Stimulated activated CD4-positive, alpha-beta T cell treated with anti-CD3 and anti-CD28 coated beads, TNF-alpha, amount 100 ng/mL, for 24 hours (primary cell): ENCODE measurements around the gene UBAP2L.
A peak's percentile ranks its signal among the peaks of the same experiment; 100 is the strongest.

Source experiments
- DNase-seq, 3 experiments: peaks; one replicate each; pipeline ENCODE4 v3.0.0-alpha.2; 2020; ENCODE audit warnings: low read depth in 3 of 3

The UBAP2L gene

DNA sequence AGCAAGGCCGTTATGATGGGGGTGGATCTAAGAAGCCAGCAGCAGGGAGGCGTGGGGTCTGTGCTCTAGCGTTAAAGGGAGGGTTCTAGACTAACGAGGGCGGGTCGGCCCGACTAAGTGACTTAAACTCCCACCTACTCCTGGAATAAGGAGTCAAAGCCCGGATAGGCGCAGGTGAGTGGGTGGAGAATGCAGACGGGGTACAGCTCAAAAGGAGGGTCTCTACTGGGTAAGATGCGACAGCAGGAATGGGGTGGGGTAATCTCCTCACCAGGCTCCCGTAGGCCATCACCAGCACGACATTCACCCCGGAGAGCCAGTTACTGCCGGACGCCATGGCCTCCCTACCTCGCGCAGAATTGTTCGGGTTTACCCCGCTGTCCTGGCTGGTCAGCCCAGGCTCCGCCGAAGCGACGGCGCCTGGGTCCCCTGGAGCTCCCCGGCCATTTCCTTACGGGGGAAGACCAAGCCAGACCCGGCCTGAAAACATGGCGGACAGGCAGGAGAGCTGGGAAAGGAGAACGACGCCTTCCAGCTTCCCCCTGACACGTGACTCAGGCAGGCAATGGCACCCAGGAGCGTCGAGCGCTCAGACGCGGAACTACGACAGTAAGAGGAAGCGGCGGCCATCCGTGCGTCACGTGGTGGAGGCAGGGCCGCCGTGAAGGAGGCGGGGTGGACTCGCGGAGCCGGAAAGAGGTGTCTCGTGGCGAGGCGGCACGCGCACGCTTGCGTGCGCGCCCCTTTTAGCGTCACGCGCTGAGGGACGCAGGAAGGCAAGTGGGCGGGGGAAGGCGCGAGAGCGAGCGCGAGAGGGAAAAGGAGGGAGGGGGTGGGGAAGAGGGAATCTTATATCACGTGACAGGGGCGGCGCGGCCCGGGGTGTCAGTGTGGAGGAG is at the start of gene UBAP2L:
Gene UBAP2L (plus strand): TSS at position 885 of the 899 bp plus-strand sequence. CDS start 4,169 bp downstream, outside the sequence.
- peak; percentile 97 to 99 (median 98) for DNase-seq

DNA sequence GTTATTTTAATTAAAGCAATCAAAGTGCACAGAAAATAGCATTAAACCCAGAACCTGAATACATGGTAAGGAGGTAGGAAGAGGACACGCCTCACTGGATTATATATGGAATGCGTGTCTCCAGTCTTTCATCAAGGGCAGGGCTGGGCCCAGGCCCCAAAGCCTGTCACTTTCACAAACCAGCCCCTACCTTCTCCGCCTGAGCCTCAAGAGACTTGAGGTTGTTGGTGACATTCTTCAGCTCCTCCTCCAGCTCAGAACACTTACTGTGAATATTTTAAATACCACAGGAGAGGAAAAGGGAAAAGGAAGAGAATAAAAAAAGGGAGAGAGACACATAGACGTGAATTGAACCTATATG is 49.6 kb upstream of the UBAP2L start:
- DNase-seq = no peak

DNA sequence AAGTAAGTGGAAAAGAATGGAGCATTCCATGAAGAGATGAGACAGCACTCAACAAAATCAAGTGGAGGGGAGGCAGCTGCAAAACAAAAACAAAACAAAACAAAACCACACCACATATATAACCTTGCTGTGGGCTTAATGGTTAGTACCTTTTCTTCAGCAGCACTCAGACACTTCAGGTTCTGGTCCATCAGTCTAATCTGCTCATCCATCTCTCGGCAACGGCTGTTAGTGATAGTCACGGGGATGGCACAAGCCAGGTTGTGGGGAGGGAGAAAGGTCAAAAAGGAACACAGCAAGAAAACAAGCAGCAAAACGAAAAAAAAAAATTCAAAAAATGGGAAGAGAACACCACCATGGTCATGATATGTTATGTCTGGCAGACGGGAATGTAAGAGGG is 48.9 kb upstream of the UBAP2L start:
- DNase-seq = no peak

- no peak for DNase-seq
Measured at GRCh38 chr1:154174654-154175053, 46.1 kb upstream of the UBAP2L start.

- DNase-seq = no peak
Measured at GRCh38 chr1:154176337-154176736, 44.4 kb upstream of the UBAP2L start.

DNA sequence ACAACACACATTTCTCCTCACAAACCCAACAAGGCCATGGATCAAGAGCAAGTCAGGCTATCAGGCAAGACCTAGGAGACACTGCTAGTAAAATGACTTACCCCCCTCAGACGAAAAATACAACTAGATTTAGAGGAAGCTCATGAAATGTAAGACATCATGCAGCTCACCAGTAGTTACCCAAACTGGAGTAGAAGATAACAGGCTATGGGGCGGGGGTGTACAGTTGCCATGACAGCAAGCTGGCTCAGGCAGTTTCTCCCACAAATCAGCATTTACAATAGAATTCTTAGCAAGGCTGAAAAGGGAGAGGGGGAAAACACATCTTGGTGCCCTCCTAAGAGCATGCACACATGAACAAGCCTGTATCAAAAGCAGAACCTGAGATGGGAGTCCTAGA is 42.7 kb upstream of the UBAP2L start:
- no peak for DNase-seq

DNA sequence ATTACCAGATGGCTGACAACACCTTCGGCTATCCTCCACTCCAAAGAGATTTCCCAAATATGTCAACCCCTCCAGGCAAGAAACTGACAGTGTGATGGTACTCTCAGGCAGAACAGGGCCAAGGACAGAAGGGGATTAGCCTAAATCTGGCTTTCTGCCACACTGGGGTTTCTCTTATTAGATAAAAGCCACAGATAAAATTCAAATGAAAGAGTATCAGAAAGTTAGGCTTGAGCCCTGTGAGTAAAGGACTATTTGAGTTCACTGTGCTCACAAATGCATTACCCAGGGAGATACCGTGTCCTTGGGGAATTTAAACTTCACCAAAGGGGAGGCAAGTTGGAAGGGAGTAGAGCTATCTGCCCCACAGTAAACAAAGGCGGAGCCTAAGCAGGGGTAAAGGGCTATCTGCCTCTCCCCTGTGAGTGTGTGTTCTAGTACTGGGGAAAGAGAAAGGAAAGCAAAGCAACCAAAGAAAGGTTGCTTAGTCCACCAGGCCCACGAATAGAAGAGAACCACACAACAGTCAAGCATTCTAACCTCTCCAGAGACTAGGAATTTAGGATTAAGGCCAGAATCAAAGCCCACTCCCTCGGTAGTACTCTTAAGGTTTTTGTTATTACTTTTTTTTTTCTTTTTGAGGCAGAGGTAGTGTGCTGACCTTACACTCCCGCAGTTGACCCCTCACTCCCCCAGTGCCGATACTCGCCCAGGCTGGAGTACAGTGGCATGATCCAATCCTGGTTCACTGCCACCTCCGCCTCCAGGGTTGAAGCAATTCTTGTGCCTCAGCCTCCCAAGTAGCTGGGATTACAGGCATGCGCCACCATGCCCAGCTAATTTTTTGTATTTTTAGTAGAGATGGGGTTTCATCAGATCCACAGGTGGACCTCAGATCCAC is 41.6 kb upstream of the UBAP2L start:
- no peak for DNase-seq

- DNase-seq = no peak
Measured at GRCh38 chr1:154179946-154180687, 40.6 kb upstream of the UBAP2L start.

DNA sequence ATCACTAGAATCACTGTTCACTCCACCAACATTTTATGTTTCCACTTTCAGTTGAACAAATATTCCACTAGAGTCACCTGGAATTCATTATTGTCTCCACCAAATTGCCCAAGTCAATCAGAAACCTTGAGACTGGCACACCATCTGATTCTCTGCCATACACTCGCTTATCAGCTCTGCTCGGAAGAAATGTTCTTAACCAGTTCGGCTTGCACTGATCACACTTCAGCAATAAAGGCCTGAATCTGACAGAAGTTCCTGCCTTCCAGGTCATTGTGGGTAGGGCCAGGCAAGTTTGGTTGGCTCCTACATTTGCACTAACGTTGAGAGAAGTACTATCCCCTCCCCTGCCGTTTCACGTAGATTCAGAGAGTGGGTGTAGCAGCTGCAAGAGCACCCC is 38.8 kb upstream of the UBAP2L start:
- no peak for DNase-seq

DNA sequence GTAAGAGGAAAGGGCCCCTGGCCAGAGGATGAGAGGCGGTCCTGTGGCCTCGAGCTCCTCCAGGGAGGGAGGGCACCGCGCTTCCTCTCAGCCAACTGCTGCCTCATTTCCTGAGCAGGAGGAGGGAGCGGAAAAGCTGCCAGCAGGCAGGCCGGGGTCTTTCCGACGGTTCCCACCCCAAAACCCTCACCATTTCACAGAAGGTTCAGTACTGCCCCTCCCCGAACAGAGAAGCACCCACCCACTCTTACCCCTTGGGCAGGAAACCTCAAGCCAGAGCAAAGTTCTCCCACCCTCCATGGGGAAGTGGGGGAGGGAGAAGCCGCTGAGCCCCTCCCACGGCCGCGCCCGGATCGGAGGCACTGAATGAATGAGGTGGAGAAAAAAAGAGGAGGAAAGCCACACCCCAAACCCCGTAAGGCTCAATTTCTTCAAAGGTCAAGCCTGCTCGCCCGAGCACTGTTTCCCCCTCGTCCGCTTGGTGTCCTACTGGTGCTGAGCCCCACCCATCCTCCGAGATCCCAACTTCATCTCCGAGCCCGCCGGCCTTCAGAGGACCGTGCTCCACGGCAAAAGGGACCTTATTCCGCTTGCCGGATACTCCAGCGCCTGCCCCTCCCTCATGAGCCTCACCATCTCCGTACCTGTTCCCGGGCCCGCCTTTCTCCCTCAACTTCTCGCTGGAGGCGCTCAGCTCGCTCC is 38.3 kb upstream of the UBAP2L start:
- DNase-seq = peak; percentile 60 to 85 (median 65)

DNA sequence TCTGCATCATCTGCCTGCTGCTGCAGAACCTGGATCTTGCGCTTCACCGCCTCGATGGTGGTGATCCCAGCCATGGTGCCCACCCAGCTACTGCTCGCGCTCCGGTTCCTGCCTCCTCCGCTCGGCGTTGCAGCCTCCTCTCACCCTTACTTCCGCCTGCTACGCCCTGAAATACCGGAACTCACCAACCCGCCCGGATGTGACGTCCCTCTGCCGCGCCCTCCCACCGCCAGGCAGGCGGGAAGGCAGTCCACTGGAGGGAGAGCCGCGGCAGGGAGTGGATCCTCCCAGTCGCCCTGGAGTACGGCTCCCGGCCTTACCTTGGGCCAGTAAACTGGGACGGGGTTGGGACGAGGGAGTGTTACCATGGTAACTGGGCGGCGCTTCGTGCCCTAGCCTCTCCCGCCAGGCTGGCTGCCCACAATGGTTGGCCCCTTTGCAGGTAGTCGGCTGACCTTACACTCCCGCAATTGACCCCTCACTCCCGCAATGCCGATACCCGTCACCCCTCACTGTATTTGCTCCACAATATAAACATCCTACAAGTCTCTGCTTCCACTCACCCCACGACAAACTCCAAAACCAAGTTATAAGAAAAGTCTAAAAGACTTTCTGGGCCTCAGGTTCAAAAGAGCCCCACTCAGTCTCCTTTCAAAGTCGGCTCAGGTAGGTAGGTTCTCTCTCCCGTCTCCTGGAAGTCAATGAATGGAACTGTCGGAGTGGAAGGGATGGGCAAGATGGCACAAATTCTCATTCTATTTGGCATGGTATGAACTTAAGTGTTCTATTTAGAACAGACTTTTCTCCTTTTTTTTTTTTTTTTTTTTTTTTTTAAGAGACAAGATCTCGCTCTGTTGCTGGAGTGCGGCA is 37.5 kb upstream of the UBAP2L start:
- DNase-seq = peak; percentile 93 to 96 (median 94)

- DNase-seq = peak; percentile 47 to 64 (median 47)
Measured at GRCh38 chr1:154186177-154186576, 34.6 kb upstream of the UBAP2L start.

DNA sequence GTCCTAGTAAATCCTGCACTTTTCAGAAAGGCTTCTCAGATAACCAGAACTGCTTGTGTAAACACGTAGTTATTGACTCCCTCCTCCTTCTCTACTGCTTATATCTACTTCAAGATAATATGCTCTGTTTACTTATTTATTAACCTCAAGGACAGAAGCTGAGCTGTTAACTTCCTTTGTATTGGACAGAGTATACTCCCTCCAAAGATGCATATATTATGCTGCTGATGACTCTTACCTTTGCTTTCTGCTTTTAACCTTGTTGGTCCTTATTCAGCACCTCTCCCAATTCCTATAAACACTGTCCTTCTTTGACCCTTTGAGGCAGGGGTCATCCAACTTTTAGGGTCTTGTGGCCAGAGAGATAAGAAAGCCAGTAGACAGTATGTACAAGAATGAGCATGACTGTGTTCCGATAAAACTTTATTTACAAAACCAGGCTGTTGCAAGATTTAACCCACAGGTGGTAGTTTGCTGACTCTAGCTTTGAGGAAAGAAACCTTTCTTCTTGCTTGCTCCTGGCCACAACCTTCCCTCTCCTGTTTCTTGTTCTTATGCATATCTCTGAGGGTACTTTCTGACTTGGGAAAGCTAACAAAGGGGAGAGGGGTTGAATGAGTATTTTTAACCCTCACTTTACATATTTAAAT is 33.8 kb upstream of the UBAP2L start:
- no peak for DNase-seq

GRCh38 chr1:154190550-154190949 is 30.2 kb upstream of the UBAP2L start:
- no peak for DNase-seq

- DNase-seq = no peak
Measured at GRCh38 chr1:154191990-154192461, 28.7 kb upstream of the UBAP2L start, which contains the start of gene TPM3. TPM3 (minus strand) TSS chr1:154192100; CDS start chr1:154192018, 82 bp downstream.

DNA sequence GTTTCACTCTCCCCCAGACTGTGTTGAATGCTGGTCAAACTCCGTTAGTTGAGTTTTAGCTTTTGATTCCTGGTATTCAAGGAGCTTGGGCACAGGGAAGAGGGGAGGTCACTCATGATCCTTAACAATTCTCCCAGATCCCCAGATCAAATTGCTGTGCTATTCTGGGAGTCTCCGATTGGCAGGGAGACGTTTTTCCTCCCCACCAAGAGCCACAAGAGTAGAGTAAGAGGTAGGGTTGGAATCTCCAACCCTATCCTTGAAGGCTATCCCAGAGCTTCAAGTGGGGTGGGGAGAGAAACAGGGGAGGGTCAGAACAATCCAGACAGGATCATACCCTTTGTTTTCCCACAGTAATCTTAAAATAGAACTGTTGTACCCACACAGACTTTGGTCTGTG is 28.3 kb upstream of the UBAP2L start:
- DNase-seq = no peak

GRCh38 chr1:154193821-154194220 is 26.9 kb upstream of the UBAP2L start:
- DNase-seq = no peak

DNA sequence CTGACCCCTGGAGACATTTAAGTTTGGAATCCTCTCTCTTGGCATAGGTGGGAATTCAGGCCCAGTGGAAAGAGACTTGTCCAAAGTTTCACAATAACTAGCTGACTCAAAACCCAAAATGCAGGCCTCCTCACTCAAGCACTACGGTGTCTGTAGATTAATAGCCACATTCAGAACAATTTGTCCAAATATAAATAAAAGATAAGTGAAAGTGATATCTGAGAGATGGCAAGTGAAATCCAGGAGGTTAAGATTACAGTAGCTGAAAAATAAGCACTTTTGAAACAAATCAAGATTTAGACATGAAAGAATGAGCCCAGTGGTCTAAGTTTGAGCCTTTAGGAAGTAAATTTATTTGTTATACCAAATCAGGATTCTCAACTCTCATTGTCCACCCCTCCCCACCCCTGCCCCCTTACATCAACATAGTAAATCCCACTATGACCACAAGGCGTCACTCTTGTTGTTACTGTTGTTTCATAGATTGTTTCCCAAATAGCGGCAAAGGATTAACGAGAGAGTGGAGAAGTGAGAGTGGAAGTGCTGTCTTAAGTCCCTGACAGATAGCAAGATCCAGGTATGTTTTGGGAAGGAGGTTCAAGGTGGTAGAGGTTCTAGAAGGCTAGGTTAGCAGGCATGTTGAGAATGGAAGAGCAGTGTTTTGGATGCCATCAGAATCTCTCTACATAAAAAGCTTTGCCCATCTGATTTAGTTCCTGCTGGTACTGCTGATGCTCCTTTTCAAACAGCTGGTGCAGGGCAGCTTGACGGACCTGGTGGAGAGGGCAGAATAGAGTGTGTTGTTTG is 21.8 kb upstream of the UBAP2L start:
- DNase-seq = peak in 1 of 3 experiments; percentile 27

DNA sequence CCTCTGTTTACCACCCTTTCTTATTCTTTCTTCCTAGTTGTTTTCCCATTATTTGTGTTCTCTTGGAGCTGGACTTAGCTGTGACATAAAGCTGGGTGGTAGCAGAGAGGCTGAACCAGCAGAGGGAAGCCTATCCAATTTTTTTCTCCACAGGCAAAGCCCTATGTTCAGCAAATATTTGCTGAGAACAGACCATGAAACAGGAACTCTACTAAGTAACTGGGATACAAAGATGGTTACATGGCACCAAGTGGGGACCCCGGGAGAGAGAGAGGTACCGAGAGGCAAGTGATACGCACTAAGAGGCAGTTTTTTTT is 21.2 kb upstream of the UBAP2L start:
- DNase-seq = no peak
